ENCODE data around the gene MORN2.
A peak's percentile ranks its signal among the peaks of the same experiment; 100 is the strongest.

Gene MORN2

GRCh38 chr2:38830526-38831159 is 45.1 kb upstream of the MORN2 start:
- peaks cover 7% of the 10 kb centered on the region for H3K36me3 ChIP-seq (ENCODE audit: control insufficient read depth, low read length)
- H3K27ac ChIP-seq (ENCODE audit: low read depth, low read length) = no peak overlapping the region
- TF ChIP-seq CTCF (IDR thresholded peaks at IDR 0.05; ENCODE audit: low read depth, low read length, poor library complexity, severe bottlenecking) (no peak), EZH2phosphoT487 (IDR thresholded peaks at IDR 0.05; ENCODE audit: borderline replicate concordance, low read length) (no peak)
- H3K27me3 ChIP-seq (ENCODE audit: control insufficient read depth, low read length) = no peaks in the 10 kb centered on the region
- H3K4me1 ChIP-seq (ENCODE audit: control insufficient read depth, low read length) = no peaks in the 10 kb centered on the region
- no peaks in the 10 kb centered on the region for H3K79me2 ChIP-seq (ENCODE audit: control insufficient read depth, low read length)
- H3F3A ChIP-seq (ENCODE audit: control insufficient read depth, insufficient read depth) = no peaks in the 10 kb centered on the region
- no peaks in the 10 kb centered on the region for H4K20me1 ChIP-seq (ENCODE audit: control insufficient read depth, insufficient read depth, low read depth, low read length)
- no peaks in the 10 kb centered on the region for H3K9me2 ChIP-seq (replicated peaks; ENCODE audit: control insufficient read depth, low read length)
- H3K4me3 ChIP-seq (ENCODE audit: low read length) = no peak overlapping the region
- no peak overlapping the region for H3K4me2 ChIP-seq (ENCODE audit: low read length)
- no peaks in the 10 kb centered on the region for H3K9me3 ChIP-seq (ENCODE audit: control insufficient read depth, insufficient read depth, low read length)

GRCh38 chr2:38835015-38835601 is 40.7 kb upstream of the MORN2 start:
- H3F3A ChIP-seq (ENCODE audit: control insufficient read depth, insufficient read depth) = peaks cover 4% of the 10 kb centered on the region; the same call in 1 of the 2 replicates
- no peak overlapping the region for H3K27ac ChIP-seq (ENCODE audit: low read depth, low read length)
- no peaks in the 10 kb centered on the region for H3K79me2 ChIP-seq (ENCODE audit: control insufficient read depth, low read length)
- H3K27me3 ChIP-seq (ENCODE audit: control insufficient read depth, low read length) = no peaks in the 10 kb centered on the region
- no peak overlapping the region for H3K4me3 ChIP-seq (ENCODE audit: low read length)
- H3K36me3 ChIP-seq (ENCODE audit: control insufficient read depth, low read length) = no peaks in the 10 kb centered on the region
- H3K9me2 ChIP-seq (replicated peaks; ENCODE audit: control insufficient read depth, low read length) = no peaks in the 10 kb centered on the region
- no peaks in the 10 kb centered on the region for H4K20me1 ChIP-seq (ENCODE audit: control insufficient read depth, insufficient read depth, low read depth, low read length)
- TF ChIP-seq EZH2phosphoT487 (IDR thresholded peaks at IDR 0.05; ENCODE audit: borderline replicate concordance, low read length) = no peak
- peak; percentile 65 for TF ChIP-seq CTCF (IDR thresholded peaks at IDR 0.05; ENCODE audit: low read depth, low read length, poor library complexity, severe bottlenecking)
- H3K9me3 ChIP-seq (ENCODE audit: control insufficient read depth, insufficient read depth, low read length) = no peaks in the 10 kb centered on the region
- H3K4me2 ChIP-seq (ENCODE audit: low read length) = no peak overlapping the region
- no peaks in the 10 kb centered on the region for H3K4me1 ChIP-seq (ENCODE audit: control insufficient read depth, low read length)

- H3K4me1 ChIP-seq (ENCODE audit: control insufficient read depth, low read length) = no peaks in the 10 kb centered on the region
Observed at GRCh38 chr2:38835990-38836389, 39.8 kb upstream of the MORN2 start.

More at GRCh38 chr2:38835990-38836389, 39.8 kb upstream of the MORN2 start:
- Histone ChIP-seq H3K9me2 (replicated peaks; ENCODE audit: control insufficient read depth, low read length) (no peaks in the 10 kb centered on the region), H3K9me3 (ENCODE audit: control insufficient read depth, insufficient read depth, low read length) (no peaks in the 10 kb centered on the region), H3K79me2 (ENCODE audit: control insufficient read depth, low read length) (no peaks in the 10 kb centered on the region), H3K27me3 (ENCODE audit: control insufficient read depth, low read length) (no peaks in the 10 kb centered on the region), H3K27ac (ENCODE audit: low read depth, low read length) (no peak overlapping the region), H4K20me1 (ENCODE audit: control insufficient read depth, insufficient read depth, low read depth, low read length) (no peaks in the 10 kb centered on the region), H3K4me2 (ENCODE audit: low read length) (no peak overlapping the region), H3K36me3 (ENCODE audit: control insufficient read depth, low read length) (no peaks in the 10 kb centered on the region), H3K4me3 (ENCODE audit: low read length) (no peak overlapping the region), H3F3A (ENCODE audit: control insufficient read depth, insufficient read depth) (peaks cover 4% of the 10 kb centered on the region; the same call in 1 of the 2 replicates)
- TF ChIP-seq EZH2phosphoT487 (IDR thresholded peaks at IDR 0.05; ENCODE audit: borderline replicate concordance, low read length) (no peak), CTCF (IDR thresholded peaks at IDR 0.05; ENCODE audit: low read depth, low read length, poor library complexity, severe bottlenecking) (no peak)

Measured in DOHH2 (cell line).